ENCODE measurements around the gene FRAT1.
"Not testable (repeated sequence)": the region's sequence is repeated elsewhere in the genome, so short reads cannot be mapped to it uniquely, and the experiment has no call there.

Gene FRAT1

GRCh38 chr10:97318772-97319651 lies at the start of gene FRAT1:
Gene FRAT1, plus strand, starts transcription at chr10:97319271. Its CDS starts 183 bp downstream, at chr10:97319454.
- no peak for TF ChIP-seq ZNF274 (IDR thresholded peaks at IDR 0.05; ENCODE audit: low read depth, low read length)
- peak within 1 kb of the TSS; percentile 65 for H3K4me3 ChIP-seq (ENCODE audit: low read length)

GRCh38 chr10:97270523-97271154 lies 48.4 kb upstream of the FRAT1 start:
- no peak overlapping the region for H3K4me3 ChIP-seq (ENCODE audit: low read length)
- TF ChIP-seq ZNF274 (IDR thresholded peaks at IDR 0.05; ENCODE audit: low read depth, low read length): no peak

GRCh38 chr10:97273700-97274099 lies 45.4 kb upstream of the FRAT1 start:
- TF ChIP-seq ZNF274 (IDR thresholded peaks at IDR 0.05; ENCODE audit: low read depth, low read length): no peak
- no peak overlapping the region for H3K4me3 ChIP-seq (ENCODE audit: low read length)

- TF ChIP-seq ZNF274 (IDR thresholded peaks at IDR 0.05; ENCODE audit: low read depth, low read length): no peak
- no peak overlapping the region for H3K4me3 ChIP-seq (ENCODE audit: low read length)
Measured at GRCh38 chr10:97274828-97275227, 44.2 kb upstream of the FRAT1 start.

- no peak overlapping the region for H3K4me3 ChIP-seq (ENCODE audit: low read length)
- TF ChIP-seq ZNF274 (IDR thresholded peaks at IDR 0.05; ENCODE audit: low read depth, low read length): no peak
Measured at GRCh38 chr10:97277551-97277950, 41.5 kb upstream of the FRAT1 start.

- H3K4me3 ChIP-seq (ENCODE audit: low read length): no peak overlapping the region
- TF ChIP-seq ZNF274 (IDR thresholded peaks at IDR 0.05; ENCODE audit: low read depth, low read length): no peak
Measured at GRCh38 chr10:97278491-97278989, 40.5 kb upstream of the FRAT1 start.

- H3K4me3 ChIP-seq (ENCODE audit: low read length): no peak overlapping the region
- TF ChIP-seq ZNF274 (IDR thresholded peaks at IDR 0.05; ENCODE audit: low read depth, low read length): no peak
Measured at GRCh38 chr10:97279121-97279815, 39.8 kb upstream of the FRAT1 start.

- H3K4me3 ChIP-seq (ENCODE audit: low read length): no peak overlapping the region
- TF ChIP-seq ZNF274 (IDR thresholded peaks at IDR 0.05; ENCODE audit: low read depth, low read length): no peak
Measured at GRCh38 chr10:97280783-97281182, 38.3 kb upstream of the FRAT1 start.

- not testable (repeated sequence) for H3K4me3 ChIP-seq (ENCODE audit: low read length)
Measured at GRCh38 chr10:97290076-97290475, 29.0 kb upstream of the FRAT1 start.

GRCh38 chr10:97290576-97291356 lies 28.3 kb upstream of the FRAT1 start:
- peak overlapping the region; percentile 63; the same call in 1 of the 2 replicates for H3K4me3 ChIP-seq (ENCODE audit: low read length)

GRCh38 chr10:97291357-97292096 lies 27.5 kb upstream of the FRAT1 start:
- TF ChIP-seq ZNF274 (IDR thresholded peaks at IDR 0.05; ENCODE audit: low read depth, low read length): no peak
- H3K4me3 ChIP-seq (ENCODE audit: low read length): peak overlapping the region; percentile 63

- peak within 1 kb of the TSS; percentile 63 for H3K4me3 ChIP-seq (ENCODE audit: low read length)
- TF ChIP-seq ZNF274 (IDR thresholded peaks at IDR 0.05; ENCODE audit: low read depth, low read length): no peak
Measured at GRCh38 chr10:97292097-97292861, 26.8 kb upstream of the FRAT1 start, which contains the start of gene ARHGAP19. Gene ARHGAP19, minus strand, starts transcription at chr10:97292637. Its CDS starts 10 bp downstream, at chr10:97292627.
